H9 (cell line): ENCODE results near the gene C17orf107. TPM values are rescaled to one million over a fixed set of nuclear protein-coding genes. Genes with fewer than 3 reads are reported as not detected.

Experiments
- DNase-seq: peaks from one replicate; pipeline ENCODE4 v3.0.0-alpha.2; 2017
- H2AFZ ChIP-seq: one replicate; pipeline ENCODE4 v1.6.1; 2013; ENCODE audit warnings: mild to moderate bottlenecking, low read length, control low read depth, moderate library complexity
- H2AK5ac ChIP-seq: 2 replicates; pipeline ENCODE4 v1.6.1; 2013; ENCODE audit warnings: low read length, control low read depth, mixed read lengths; ENCODE audit not compliant: insufficient read length
- H2BK120ac ChIP-seq: one replicate; pipeline ENCODE4 v1.6.1; 2013; ENCODE audit warnings: low read depth, mild to moderate bottlenecking, low read length, control low read depth, inconsistent platforms; ENCODE audit not compliant: poor library complexity, severe bottlenecking
- H2BK12ac ChIP-seq: 2 replicates; pipeline ENCODE4 v1.6.1; 2013; ENCODE audit warnings: low read length, control low read depth, mixed read lengths, low read depth; ENCODE audit not compliant: insufficient read length
- H2BK15ac ChIP-seq: 2 replicates; pipeline ENCODE4 v1.6.1; 2013; ENCODE audit warnings: low read depth, low read length, control low read depth
- H2BK20ac ChIP-seq: one replicate; pipeline ENCODE4 v1.6.1; 2013; ENCODE audit warnings: low read depth, mild to moderate bottlenecking, low read length, control low read depth, inconsistent platforms; ENCODE audit not compliant: poor library complexity, severe bottlenecking
- H2BK5ac ChIP-seq: 2 replicates; pipeline ENCODE4 v1.6.1; 2013; ENCODE audit warnings: low read length, control low read depth, mixed read lengths; ENCODE audit not compliant: insufficient read length
- H3K14ac ChIP-seq: 2 replicates; pipeline ENCODE4 v1.6.1; 2013; ENCODE audit warnings: low read length, control low read depth; ENCODE audit not compliant: insufficient read depth
- H3K18ac ChIP-seq: 2 replicates; pipeline ENCODE4 v1.6.1; 2013; ENCODE audit warnings: low read depth, mild to moderate bottlenecking, mixed read lengths, low read length, control low read depth; ENCODE audit not compliant: insufficient read length
- H3K23ac ChIP-seq: 2 replicates; pipeline ENCODE4 v1.6.1; 2013; ENCODE audit warnings: low read length, control low read depth, mixed read lengths, low read depth; ENCODE audit not compliant: insufficient read length
- H3K23me2 ChIP-seq: 2 replicates; pipeline ENCODE4 v1.6.1; 2013; ENCODE audit warnings: low read depth, mild to moderate bottlenecking, mixed read lengths, low read length, control low read depth; ENCODE audit not compliant: insufficient read length, poor library complexity, severe bottlenecking
- H3K27ac ChIP-seq: 2 replicates; pipeline ENCODE4 v1.5.1; 2013; ENCODE audit warnings: low read length, control low read depth, mixed read lengths, low read depth; ENCODE audit not compliant: insufficient read length
- H3K27me3 ChIP-seq: 2 replicates; pipeline ENCODE4 v1.6.1; 2013; ENCODE audit warnings: low read length, control low read depth, inconsistent platforms; ENCODE audit not compliant: insufficient read depth
- H3K4ac ChIP-seq: 2 replicates; pipeline ENCODE4 v1.6.1; 2013; ENCODE audit warnings: low read depth, mild to moderate bottlenecking, control low read depth, inconsistent platforms, low read length, moderate library complexity
- H3K4me1 ChIP-seq: 2 replicates; pipeline ENCODE4 v1.6.1; 2013; ENCODE audit warnings: low read length, control low read depth, inconsistent platforms; ENCODE audit not compliant: insufficient read depth
- H3K4me2 ChIP-seq: 2 replicates; pipeline ENCODE4 v1.6.1; 2013; ENCODE audit warnings: low read length, control low read depth, mixed read lengths; ENCODE audit not compliant: insufficient read length, insufficient read depth
- H3K56ac ChIP-seq: 2 replicates; pipeline ENCODE4 v1.6.1; 2013; ENCODE audit warnings: low read depth, mild to moderate bottlenecking, mixed read lengths, low read length, control low read depth; ENCODE audit not compliant: insufficient read length
- H3K79me1 ChIP-seq: 2 replicates; pipeline ENCODE4 v1.6.1; 2013; ENCODE audit warnings: low read depth, mild to moderate bottlenecking, moderate library complexity, low read length, control low read depth, inconsistent platforms; ENCODE audit not compliant: insufficient read depth, poor library complexity, severe bottlenecking
- H3K79me2 ChIP-seq: 2 replicates; pipeline ENCODE4 v1.6.1; 2013; ENCODE audit warnings: low read length, control low read depth, inconsistent platforms; ENCODE audit not compliant: insufficient read depth
- H3K9ac ChIP-seq: 2 replicates; pipeline ENCODE4 v1.6.1; 2013; ENCODE audit warnings: low read length, control low read depth, mixed read lengths; ENCODE audit not compliant: insufficient read length; ENCODE audit errors: extremely low read depth
- H3K9me3 ChIP-seq: one replicate; pipeline ENCODE4 v1.6.1; 2013; ENCODE audit warnings: low read depth, low read length, inconsistent platforms; ENCODE audit not compliant: control insufficient read depth
- H3T11ph ChIP-seq: one replicate; pipeline ENCODE4 v1.6.1; 2013; ENCODE audit warnings: mild to moderate bottlenecking, low read length, control low read depth, inconsistent platforms
- H4K20me1 ChIP-seq: one replicate; pipeline ENCODE4 v1.6.1; 2013; ENCODE audit not compliant: control insufficient read depth, insufficient read length, insufficient read depth
- H4K5ac ChIP-seq: 2 replicates; pipeline ENCODE4 v1.6.1; 2013; ENCODE audit warnings: low read depth, mild to moderate bottlenecking, mixed read lengths, low read length, control low read depth; ENCODE audit not compliant: insufficient read length
- H4K8ac ChIP-seq: replicated peaks from 2 replicates; pipeline ENCODE4 v1.6.1; 2013; ENCODE audit warnings: low read length, control low read depth, mixed read lengths, low read depth; ENCODE audit not compliant: insufficient read length
- H4K91ac ChIP-seq: 2 replicates; pipeline ENCODE4 v1.6.1; 2013; ENCODE audit warnings: low read depth, mild to moderate bottlenecking, moderate library complexity, mixed read lengths, low read length, control low read depth; ENCODE audit not compliant: insufficient read length
- H3K27ac Mint-ChIP-seq, 3 experiments: 2 replicates in 2 of 3; 3 replicates in 1 of 3; pipeline ENCODE4 v1.8.0; 2020 to 2021; ENCODE audit warnings: mixed read lengths in 3 of 3, mild to moderate bottlenecking in 1 of 3, moderate library complexity in 1 of 3
- H3K27me3 Mint-ChIP-seq: 2 replicates; pipeline ENCODE4 v1.8.0; 2021; ENCODE audit warnings: low read depth, mild to moderate bottlenecking, moderate library complexity, mixed read lengths
- H3K36me3 Mint-ChIP-seq, 3 experiments: 2 replicates in 2 of 3; 3 replicates in 1 of 3; pipeline ENCODE4 v1.8.0; 2020 to 2021; ENCODE audit warnings: low read depth in 3 of 3, mixed read lengths in 3 of 3; ENCODE audit not compliant: insufficient read depth in 1 of 3
- H3K4me1 Mint-ChIP-seq, 2 experiments: 2 replicates each; pipeline ENCODE4 v1.8.0; 2020; ENCODE audit warnings: mixed read lengths in 2 of 2
- H3K4me3 Mint-ChIP-seq, 2 experiments: 2 replicates in 1 of 2; 3 replicates in 1 of 2; pipeline ENCODE4 v1.8.0; 2020 to 2021; ENCODE audit warnings: mild to moderate bottlenecking in 2 of 2, mixed read lengths in 2 of 2, moderate library complexity in 1 of 2
- H3K9me3 Mint-ChIP-seq, 2 experiments: 2 replicates in 1 of 2; 3 replicates in 1 of 2; pipeline ENCODE4 v1.8.0; 2020; ENCODE audit warnings: mild to moderate bottlenecking in 2 of 2, mixed read lengths in 2 of 2, moderate library complexity in 1 of 2
- WGBS: extraction: QIAGEN DNeasy Blood & Tissue Kit; methylation state at CpG from one replicate; pipeline ENCODE4 v1.1.7; 2013; ENCODE audit warnings: missing lambda C conversion rate, low lambda C conversion rate, mixed read lengths; ENCODE audit not compliant: insufficient read length; ENCODE audit errors: extremely low coverage; 5-methylcytosine and 5-hydroxymethylcytosine counted together
- total RNA-seq: library from RNA; stranded (reverse); gene quantifications from 2 replicates; pipeline ENCODE4 v1.2.1, GENCODE V29; 2021
- TF ChIP-seq, protein P1 (sequence below): fragments of 200-600 bp; sonication (generic); conservative IDR thresholded peaks from 3 replicates; pipeline ENCODE4 v1.8.0; 2021; ENCODE audit warnings: antibody characterized with exemption, mild to moderate bottlenecking

Gene C17orf107
- total RNA-seq, 1 experiment from 2014 or later: 4.4 TPM

DNA sequence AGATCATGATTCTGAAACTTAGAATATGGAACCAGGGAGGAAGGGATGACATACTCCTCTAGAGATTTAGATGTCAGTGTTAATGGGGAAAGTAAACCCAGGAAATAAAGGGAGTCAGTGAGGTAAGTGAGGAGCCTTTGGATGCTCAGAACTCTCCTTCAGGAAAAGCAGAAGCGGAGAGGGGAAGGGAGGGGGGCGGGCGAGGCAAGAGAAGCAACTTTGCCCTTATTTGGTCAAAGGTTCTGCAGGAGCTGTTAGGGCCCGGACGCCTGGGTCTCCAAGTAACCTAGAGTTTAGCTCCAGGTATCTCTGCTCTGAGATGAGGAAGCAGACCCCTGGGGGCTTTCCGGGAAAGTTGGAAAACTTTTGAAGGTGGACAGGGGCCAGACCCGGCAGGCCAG lies 47.7 kb downstream of the C17orf107 start:
- Mint-ChIP-seq H3K4me1 (peaks cover 37 to 38% of the 10 kb centered on the region in 2 experiments), H3K27ac (peak overlapping the region; percentile 32 to 92 (median 78); a peak in 6 of 7 replicates), H3K36me3 (peaks cover 27 to 55% (median 46%) of the 10 kb centered on the region in 3 experiments), H3K9me3 (peaks cover 0 to 2% of the 10 kb centered on the region in 2 experiments; a peak in 2 of 5 replicates), H3K4me3 (peak overlapping the region; percentile 95 to 100), H3K27me3 (peaks cover 5% of the 10 kb centered on the region)
- DNase-seq: no peak
- Histone ChIP-seq H2BK12ac (no peak overlapping the region), H3K27me3 (no peaks in the 10 kb centered on the region), H2AK5ac (no peak overlapping the region), H3K79me2 (peaks cover 13% of the 10 kb centered on the region; the same call in 1 of the 2 replicates), H4K5ac (no peak overlapping the region), H2BK20ac (no peak overlapping the region), H2BK5ac (no peak overlapping the region), H3K27ac (no peak overlapping the region), H2BK120ac (no peak overlapping the region), H2AFZ (no peak overlapping the region), H3K4ac (no peak overlapping the region; the same call in 1 of the 2 replicates), H3K9me3 (no peaks in the 10 kb centered on the region), H3K18ac (no peak overlapping the region), H3K4me1 (peaks cover 4% of the 10 kb centered on the region; the same call in 1 of the 2 replicates), H3K4me2 (peak overlapping the region; percentile 72), H3K79me1 (peaks cover 4% of the 10 kb centered on the region), H3K56ac (no peak overlapping the region), H4K91ac (no peak overlapping the region), H2BK15ac (no peak overlapping the region), H4K8ac (no peak overlapping the region), H4K20me1 (no peaks in the 10 kb centered on the region), H3K23me2 (peaks cover 23% of the 10 kb centered on the region), H3K14ac (0 out of 2 replicates have a peak overlapping the region, but pooled peaks have one; percentile 31), H3K9ac (peak overlapping the region; percentile 42), H3K23ac (no peak overlapping the region), H3T11ph (no peak overlapping the region)
- TF ChIP-seq, protein P1, sequence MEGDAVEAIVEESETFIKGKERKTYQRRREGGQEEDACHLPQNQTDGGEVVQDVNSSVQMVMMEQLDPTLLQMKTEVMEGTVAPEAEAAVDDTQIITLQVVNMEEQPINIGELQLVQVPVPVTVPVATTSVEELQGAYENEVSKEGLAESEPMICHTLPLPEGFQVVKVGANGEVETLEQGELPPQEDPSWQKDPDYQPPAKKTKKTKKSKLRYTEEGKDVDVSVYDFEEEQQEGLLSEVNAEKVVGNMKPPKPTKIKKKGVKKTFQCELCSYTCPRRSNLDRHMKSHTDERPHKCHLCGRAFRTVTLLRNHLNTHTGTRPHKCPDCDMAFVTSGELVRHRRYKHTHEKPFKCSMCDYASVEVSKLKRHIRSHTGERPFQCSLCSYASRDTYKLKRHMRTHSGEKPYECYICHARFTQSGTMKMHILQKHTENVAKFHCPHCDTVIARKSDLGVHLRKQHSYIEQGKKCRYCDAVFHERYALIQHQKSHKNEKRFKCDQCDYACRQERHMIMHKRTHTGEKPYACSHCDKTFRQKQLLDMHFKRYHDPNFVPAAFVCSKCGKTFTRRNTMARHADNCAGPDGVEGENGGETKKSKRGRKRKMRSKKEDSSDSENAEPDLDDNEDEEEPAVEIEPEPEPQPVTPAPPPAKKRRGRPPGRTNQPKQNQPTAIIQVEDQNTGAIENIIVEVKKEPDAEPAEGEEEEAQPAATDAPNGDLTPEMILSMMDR: no peak
- WGBS: no CpG with 5 or more reads among the region's 7 CpGs
